ENCODE measurements around the gene TEDDM1. TPM values are rescaled to one million over a fixed set of nuclear protein-coding genes. Genes with fewer than 3 reads are reported as not detected.

TEDDM1 gene
- total RNA-seq, 2 experiments from 2014 or later = not detected

DNA sequence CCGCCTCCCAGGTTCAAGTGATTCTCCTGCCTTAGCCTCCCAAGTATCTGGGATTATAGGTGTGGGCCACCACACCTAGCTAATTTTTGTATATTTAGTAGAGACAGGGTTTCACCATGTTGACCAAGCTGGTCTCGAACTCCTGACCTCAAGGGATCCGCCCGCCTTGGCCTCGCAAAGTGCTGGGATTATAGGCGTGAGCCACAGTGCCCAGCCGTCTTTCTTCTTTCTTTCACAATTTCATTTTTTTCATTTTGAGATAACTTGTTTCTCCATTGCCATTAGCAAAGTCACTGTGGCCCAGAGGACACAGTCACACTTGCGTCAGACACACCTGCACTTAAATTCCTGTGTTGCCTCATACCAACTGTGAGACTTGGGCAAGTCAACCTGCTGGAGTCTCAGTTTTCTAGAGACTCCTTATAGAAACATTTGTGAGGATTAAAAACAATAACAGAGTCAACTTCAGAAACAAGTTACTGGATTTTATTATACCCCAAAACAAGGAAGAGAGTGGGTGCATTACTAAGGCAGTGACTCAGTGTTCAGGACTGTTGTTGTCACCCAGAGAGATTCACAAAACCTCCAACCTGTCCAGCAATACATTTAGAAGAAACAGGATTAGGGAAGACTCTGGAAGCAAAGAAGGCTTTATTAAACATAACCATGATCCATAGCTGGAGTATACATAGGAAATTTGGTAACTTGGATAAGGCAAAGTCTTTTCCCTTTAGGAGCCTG lies 2.6 kb downstream of the TEDDM1 start:
- no peaks in the 10 kb centered on the region for H3K9me3 Mint-ChIP-seq
- no peak overlapping the region for H3K27ac Mint-ChIP-seq
- no peak overlapping the region for H3K4me3 Mint-ChIP-seq
- peaks cover 2% of the 10 kb centered on the region for H3K36me3 Mint-ChIP-seq (ENCODE audit: low read depth)
- peaks cover 17% of the 10 kb centered on the region for H3K27me3 Mint-ChIP-seq
- ChIA-PET CTCF (interaction anchor here (0.7 to 14.1 kb wide), 5 partner anchors 133 to 343 kb away, joined by 3 to 261 read pairs (median 11); no protein-coding TSS in a partner anchor), POLR2A (no interaction called here)
- DNase-seq = no peak
- H3K4me1 Mint-ChIP-seq = peaks cover 8% of the 10 kb centered on the region

DNA sequence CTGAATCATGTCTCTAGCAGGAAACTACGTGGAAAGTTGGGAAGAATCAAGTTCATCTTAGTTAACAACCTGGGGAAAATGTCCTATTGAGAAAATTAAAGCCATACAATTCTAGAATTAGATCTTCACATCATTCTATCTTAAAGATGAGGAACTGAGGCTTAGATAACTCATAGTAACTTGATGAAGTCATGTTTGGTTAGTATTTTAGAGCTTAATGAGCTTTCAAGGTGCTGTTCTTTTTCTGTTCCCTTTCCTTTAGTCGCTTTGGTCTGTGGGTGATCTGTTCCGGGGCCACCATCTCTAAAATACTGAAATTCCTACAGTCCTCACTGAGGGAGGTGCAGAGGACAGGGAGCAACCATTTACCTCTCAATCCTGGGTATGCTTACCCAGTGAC lies 4.6 kb downstream of the TEDDM1 start:
- POLR2A ChIA-PET = interaction anchor here (1.1 to 2.4 kb wide), 4 partner anchors 35 to 311 kb away, joined by 3 to 12 read pairs (median 6); no protein-coding TSS in a partner anchor
- Mint-ChIP-seq H3K27ac (no peak overlapping the region), H3K27me3 (peaks cover 22% of the 10 kb centered on the region), H3K9me3 (no peaks in the 10 kb centered on the region), H3K4me1 (peaks cover 17% of the 10 kb centered on the region), H3K36me3 (ENCODE audit: low read depth) (peaks cover 8% of the 10 kb centered on the region), H3K4me3 (no peak overlapping the region)
- CTCF ChIA-PET = interaction anchor here (0.6 to 14.1 kb wide), 12 partner anchors 10 to 341 kb away, joined by 3 to 261 read pairs (median 5); no protein-coding TSS in a partner anchor
- DNase-seq = no peak

DNA sequence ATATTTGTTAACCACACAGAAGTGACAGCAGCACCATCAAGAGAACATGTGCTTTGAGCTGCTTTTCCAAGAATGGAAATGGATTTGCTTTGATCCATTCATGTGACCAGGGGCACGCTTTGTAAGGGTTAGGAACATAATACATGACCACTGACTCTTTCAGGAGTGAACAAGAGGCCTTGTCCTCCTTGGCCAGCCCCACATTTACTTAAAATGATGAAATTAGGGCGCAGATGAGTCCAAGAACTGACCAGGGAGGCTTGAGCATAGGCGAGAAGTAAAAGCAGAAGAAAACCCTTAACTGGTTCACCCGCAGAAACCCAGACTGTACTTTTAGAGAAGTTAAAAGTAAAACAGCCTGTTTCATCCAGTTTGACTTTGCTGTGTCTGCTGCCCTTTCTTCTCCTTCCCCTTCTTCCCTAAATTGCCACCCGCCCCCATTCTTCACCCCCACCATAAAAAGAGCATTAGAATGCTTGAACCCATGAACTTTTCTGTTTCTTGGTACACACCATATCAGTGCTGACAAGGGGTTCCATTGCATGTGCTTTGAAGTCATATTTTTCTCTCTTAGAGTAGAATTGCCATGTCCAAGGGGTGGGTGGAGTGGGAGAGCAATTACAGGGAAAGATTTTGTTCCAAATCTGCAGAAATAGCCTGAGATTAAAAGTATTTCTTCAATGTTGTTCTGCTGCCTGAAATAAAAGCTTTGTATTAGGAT lies 6.3 kb downstream of the TEDDM1 start:
- H3K4me1 Mint-ChIP-seq = peaks cover 29% of the 10 kb centered on the region
- no peak for DNase-seq
- peaks cover 30% of the 10 kb centered on the region for H3K27me3 Mint-ChIP-seq
- H3K27ac Mint-ChIP-seq = no peak overlapping the region
- H3K4me3 Mint-ChIP-seq = no peak overlapping the region
- ChIA-PET CTCF (interaction anchor here (0.7 to 14.1 kb wide), 6 partner anchors 20 to 329 kb away, joined by 3 to 261 read pairs (median 4); no protein-coding TSS in a partner anchor), POLR2A (no interaction called here)
- H3K9me3 Mint-ChIP-seq = no peaks in the 10 kb centered on the region
- H3K36me3 Mint-ChIP-seq (ENCODE audit: low read depth) = peaks cover 24% of the 10 kb centered on the region

DNA sequence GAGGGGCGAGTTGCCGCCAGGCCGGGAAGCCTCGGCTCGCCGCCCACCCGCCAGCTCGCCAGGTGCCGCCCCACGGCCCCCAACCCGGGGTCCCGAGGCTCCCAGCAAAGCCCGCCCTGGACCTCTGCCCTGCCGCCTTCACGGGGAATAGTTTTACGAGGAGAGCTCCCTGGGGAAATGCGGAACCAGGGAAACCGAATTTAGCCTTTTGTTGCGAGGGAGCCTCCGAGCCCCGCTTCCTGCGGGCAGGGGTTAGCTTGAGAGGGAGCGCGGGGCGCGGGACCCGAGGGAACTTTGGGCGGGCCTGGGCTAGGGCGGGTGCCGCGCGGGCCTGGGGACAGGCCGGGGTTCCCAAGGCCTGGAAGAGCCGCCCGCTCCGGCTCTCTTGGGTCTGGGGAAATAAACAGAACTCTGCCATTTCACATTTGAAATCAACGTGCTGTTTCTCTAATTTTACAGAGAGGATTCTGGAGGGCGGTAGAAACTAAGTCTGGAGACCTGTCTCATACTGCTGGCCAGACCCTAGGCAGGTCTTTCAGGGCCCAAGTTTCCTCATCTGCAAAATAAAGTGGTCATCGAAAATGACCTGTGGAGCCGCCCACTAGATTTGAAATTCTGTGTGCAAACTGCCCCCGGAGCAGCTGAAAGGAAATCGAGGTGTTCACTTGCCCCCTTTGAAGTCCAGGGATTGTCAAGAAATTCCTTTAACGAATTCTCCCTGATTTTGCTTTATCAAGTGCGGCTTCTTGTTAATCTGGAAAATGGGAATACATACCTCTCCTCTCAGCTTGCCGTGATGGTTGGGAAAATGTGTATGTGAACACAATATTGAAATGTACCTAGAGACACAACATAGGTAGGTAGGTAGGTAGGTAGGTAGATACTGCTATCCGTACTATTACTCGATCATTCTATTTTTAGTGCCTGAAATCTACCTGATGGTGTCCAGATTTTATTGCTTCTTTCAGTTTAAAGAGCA lies 8.1 kb downstream of the TEDDM1 start:
- H3K4me1 Mint-ChIP-seq = peaks cover 41% of the 10 kb centered on the region
- peak overlapping the region; percentile 41 for H3K27ac Mint-ChIP-seq
- ChIA-PET CTCF (interaction anchor here (0.6 to 14.1 kb wide), 6 partner anchors 22 to 309 kb away, joined by 3 to 261 read pairs (median 10); no protein-coding TSS in a partner anchor), POLR2A (interaction anchor here (0.9 to 1.5 kb wide), 9 partner anchors 38 to 455 kb away, joined by 3 to 11 read pairs (median 4); no protein-coding TSS in a partner anchor)
- DNase-seq = peak; percentile 28
- H3K36me3 Mint-ChIP-seq (ENCODE audit: low read depth) = peaks cover 42% of the 10 kb centered on the region
- H3K4me3 Mint-ChIP-seq = peak overlapping the region; percentile 96
- H3K9me3 Mint-ChIP-seq = no peaks in the 10 kb centered on the region
- H3K27me3 Mint-ChIP-seq = peaks cover 34% of the 10 kb centered on the region

DNA sequence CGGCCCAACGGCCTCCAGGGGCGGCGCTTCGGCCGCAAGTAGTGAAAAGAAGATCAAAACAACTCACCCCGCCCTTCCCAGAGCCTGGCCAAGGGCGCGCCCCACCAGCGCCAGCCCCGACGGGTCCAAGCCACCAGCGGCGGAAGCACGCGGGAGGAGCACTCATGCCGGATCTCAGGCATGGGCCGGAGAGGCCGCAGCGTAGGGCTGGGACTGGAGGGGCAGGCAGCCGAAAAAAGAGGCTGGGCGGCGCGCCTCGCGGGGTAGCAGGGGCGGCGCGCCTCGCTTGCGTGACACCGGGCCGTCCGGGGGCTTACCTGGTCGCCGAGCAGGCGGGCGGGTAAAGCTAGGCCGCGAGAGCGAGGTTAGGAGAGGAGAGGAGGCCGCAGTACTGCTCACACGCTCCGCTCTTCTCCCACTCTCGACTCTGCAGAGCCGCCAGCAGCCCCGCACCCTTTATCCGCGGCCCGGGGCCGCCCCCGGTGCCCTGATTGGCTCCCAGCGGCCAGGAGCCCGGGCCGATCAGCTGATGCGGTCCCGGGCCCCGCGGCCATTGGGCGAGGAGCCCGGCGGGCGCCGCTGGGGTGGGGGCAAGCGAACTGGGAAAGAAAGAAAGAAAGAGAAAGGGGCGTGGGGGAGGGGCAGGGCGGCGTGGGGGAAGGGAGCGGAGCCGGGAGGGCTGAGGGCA lies 9.0 kb downstream of the TEDDM1 start, which contains the start of gene GLUL:
GLUL (minus strand) TSS at position 429 of the 688 bp plus-strand sequence. CDS start 3,053 bp downstream, outside the sequence.
- peaks cover 30% of the 10 kb centered on the region for H3K27me3 Mint-ChIP-seq
- DNase-seq = peak; percentile 81
- CTCF ChIA-PET = interaction anchor here (0.8 to 14.1 kb wide), 4 partner anchors 246 to 308 kb away, joined by 3 to 261 read pairs (median 10); no protein-coding TSS in a partner anchor
- H3K36me3 Mint-ChIP-seq (ENCODE audit: low read depth) = peaks cover 51% of the 10 kb centered on the region
- peak within 1 kb of the TSS; percentile 83 for H3K27ac Mint-ChIP-seq
- peaks cover 36% of the 10 kb centered on the region for H3K4me1 Mint-ChIP-seq
- peak within 1 kb of the TSS; percentile 96 for H3K4me3 Mint-ChIP-seq
- no peaks in the 10 kb centered on the region for H3K9me3 Mint-ChIP-seq
- POLR2A ChIA-PET = interaction anchor here (0.9 to 1.5 kb wide), 9 partner anchors 39 to 456 kb away, joined by 3 to 11 read pairs (median 4); no protein-coding TSS in a partner anchor

DNA sequence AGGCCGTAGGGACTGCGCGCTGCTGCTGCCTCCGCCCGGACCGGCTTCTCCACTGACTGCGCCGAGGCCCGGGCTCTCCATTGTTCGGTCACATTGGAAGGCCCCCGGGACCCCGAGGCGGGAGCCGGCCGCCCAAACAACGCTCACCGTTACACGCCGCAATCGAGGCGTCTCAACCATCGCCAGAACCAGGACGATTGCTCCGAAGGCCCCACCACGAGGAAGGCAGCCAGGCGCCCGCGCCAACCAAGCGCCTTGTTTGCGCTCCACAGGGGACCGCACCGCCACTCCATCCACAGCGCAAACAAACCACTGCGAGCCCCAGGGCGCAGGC lies 9.5 kb downstream of the TEDDM1 start:
- Mint-ChIP-seq H3K36me3 (ENCODE audit: low read depth) (peaks cover 56% of the 10 kb centered on the region), H3K9me3 (no peaks in the 10 kb centered on the region), H3K4me3 (peak overlapping the region; percentile 96), H3K27ac (peak overlapping the region; percentile 83), H3K4me1 (peaks cover 36% of the 10 kb centered on the region), H3K27me3 (peaks cover 30% of the 10 kb centered on the region)
- ChIA-PET CTCF (interaction anchor here (2.9 to 14.1 kb wide), 2 partner anchors 248 to 307 kb away, joined by 15 to 261 read pairs; no protein-coding TSS in a partner anchor), POLR2A (interaction anchor here (1.2 to 1.5 kb wide), 4 partner anchors 40 to 306 kb away, joined by 3 to 7 read pairs (median 3); no protein-coding TSS in a partner anchor)
- no peak for DNase-seq

DNA sequence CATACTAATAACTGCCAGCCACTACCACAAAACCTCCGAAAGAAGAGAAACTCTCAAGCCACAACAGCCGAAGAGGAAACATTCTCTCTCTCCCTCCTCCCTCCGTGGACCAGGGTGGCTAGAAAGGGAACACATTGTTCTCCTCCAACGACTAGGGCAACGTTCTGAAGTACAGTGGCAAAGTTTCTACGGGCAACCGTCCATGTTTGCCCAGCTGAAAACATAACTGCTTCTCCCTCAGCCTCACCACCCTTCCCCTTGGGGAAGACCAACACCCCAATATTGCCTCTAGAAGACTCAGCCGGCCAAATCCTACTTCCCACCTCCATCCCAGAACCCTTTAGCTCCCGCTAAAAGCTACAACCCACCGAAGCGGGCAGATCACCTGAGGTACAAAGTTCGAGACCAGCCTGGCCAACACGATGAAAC lies 10.8 kb downstream of the TEDDM1 start:
- ChIA-PET POLR2A (interaction anchor here (0.8 to 2.0 kb wide), 4 partner anchors 130 to 246 kb away, joined by 3 to 7 read pairs (median 3); no protein-coding TSS in a partner anchor), CTCF (interaction anchor here (0.9 to 14.1 kb wide), 6 partner anchors 9 to 360 kb away, joined by 3 to 261 read pairs (median 4); no protein-coding TSS in a partner anchor)
- H3K36me3 Mint-ChIP-seq (ENCODE audit: low read depth) = peaks cover 69% of the 10 kb centered on the region
- H3K27me3 Mint-ChIP-seq = peaks cover 27% of the 10 kb centered on the region
- H3K27ac Mint-ChIP-seq = peak overlapping the region; percentile 72
- peaks cover 35% of the 10 kb centered on the region for H3K4me1 Mint-ChIP-seq
- H3K9me3 Mint-ChIP-seq = no peaks in the 10 kb centered on the region
- DNase-seq = peak; percentile 19
- H3K4me3 Mint-ChIP-seq = peak overlapping the region; percentile 96

DNA sequence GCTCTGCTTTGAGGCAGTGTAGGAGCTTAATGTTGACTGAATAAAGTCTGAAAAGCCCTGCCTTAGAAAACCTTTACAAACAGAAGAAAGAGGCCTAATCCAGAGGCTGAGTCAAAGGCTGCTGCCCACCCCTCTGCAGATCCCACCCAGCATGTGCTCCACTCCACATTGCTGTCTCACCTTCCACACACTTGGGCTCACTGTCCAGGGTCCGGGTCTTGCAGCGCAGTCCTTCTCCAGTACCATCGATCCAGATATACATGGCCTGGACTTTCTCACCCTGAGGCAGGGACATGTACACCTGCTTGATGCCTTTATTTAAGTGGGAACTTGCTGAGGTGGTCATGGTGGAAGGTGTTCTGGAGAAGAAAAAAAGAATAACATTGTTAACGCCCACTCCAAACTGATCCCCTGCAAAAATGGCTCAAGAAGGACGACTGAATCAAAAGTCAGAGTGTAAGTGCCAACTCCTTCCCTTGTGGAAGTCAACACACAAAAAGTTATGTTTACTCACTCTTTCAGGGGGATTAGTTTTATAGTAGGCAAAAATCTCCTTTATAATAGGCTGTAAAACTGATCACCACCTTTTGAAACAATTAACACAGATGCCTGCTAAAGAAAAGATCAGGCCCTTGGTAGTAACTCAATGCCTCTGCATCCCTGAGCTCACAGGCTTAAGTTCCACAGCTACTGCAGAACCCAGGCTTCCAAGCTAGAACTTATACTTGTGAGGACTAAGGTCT lies 11.9 kb downstream of the TEDDM1 start:
- Mint-ChIP-seq H3K9me3 (no peaks in the 10 kb centered on the region), H3K4me1 (peaks cover 35% of the 10 kb centered on the region), H3K36me3 (ENCODE audit: low read depth) (peaks cover 78% of the 10 kb centered on the region), H3K4me3 (peak overlapping the region; percentile 96), H3K27me3 (peaks cover 23% of the 10 kb centered on the region), H3K27ac (no peak overlapping the region)
- ChIA-PET CTCF (interaction anchor here (0.9 to 14.1 kb wide), 4 partner anchors 8 to 359 kb away, joined by 3 to 261 read pairs (median 9); no protein-coding TSS in a partner anchor), POLR2A (interaction anchor here (0.5 to 2.0 kb wide), 3 partner anchors 129 to 1575 kb away, joined by 3 to 7 read pairs (median 3); no protein-coding TSS in a partner anchor)
- no peak for DNase-seq

DNA sequence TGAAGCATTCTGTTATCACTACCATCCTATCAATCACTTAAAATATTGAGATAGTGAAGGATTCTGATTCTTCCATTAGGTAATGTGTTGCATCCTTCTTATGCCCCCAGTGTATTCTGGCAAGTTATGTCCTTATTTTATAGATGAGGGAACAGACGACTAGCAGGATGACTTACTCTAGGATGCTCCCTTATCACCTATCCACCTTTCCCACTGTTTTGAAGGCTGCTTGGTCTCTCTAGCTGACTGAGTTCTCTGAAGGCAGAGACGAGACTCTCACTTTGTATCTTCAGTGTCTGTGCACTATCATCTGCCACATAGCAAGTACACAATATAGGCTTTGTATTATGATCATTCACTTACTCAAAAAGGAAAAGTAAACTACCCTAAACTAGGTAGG lies 12.9 kb downstream of the TEDDM1 start:
- Mint-ChIP-seq H3K4me1 (peaks cover 30% of the 10 kb centered on the region), H3K4me3 (no peak overlapping the region), H3K27me3 (peaks cover 15% of the 10 kb centered on the region), H3K36me3 (ENCODE audit: low read depth) (peaks cover 82% of the 10 kb centered on the region), H3K9me3 (no peaks in the 10 kb centered on the region), H3K27ac (no peak overlapping the region)
- POLR2A ChIA-PET = no interaction called here
- CTCF ChIA-PET = interaction anchor here (1.2 to 14.1 kb wide), 3 partner anchors 245 to 304 kb away, joined by 3 to 261 read pairs (median 7); no protein-coding TSS in a partner anchor
- no peak for DNase-seq

DNA sequence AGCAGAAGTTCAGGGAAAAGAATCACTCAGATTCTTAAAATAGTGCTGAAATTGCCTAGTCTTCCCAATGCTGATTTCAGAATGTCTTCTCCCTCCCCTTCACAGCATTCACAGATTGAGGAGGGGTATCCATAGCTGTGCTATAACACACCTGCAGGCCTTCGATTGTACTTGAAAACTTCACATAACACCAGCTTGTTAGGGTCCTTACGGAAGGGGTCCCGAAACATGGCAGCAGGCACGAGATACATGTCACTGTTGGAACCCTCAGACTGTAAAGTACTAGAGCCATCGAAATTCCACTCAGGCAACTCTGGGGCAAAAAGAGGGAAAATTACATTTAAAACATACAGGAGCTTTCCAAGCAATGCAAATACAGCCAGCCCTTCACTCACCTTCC lies 13.5 kb downstream of the TEDDM1 start:
- peaks cover 14% of the 10 kb centered on the region for H3K27me3 Mint-ChIP-seq
- no peak overlapping the region for H3K27ac Mint-ChIP-seq
- ChIA-PET CTCF (interaction anchor here (1.2 to 14.1 kb wide), 3 partner anchors 244 to 303 kb away, joined by 3 to 261 read pairs (median 7); no protein-coding TSS in a partner anchor), POLR2A (no interaction called here)
- peaks cover 27% of the 10 kb centered on the region for H3K4me1 Mint-ChIP-seq
- H3K4me3 Mint-ChIP-seq = no peak overlapping the region
- no peaks in the 10 kb centered on the region for H3K9me3 Mint-ChIP-seq
- peaks cover 88% of the 10 kb centered on the region for H3K36me3 Mint-ChIP-seq (ENCODE audit: low read depth)
- no peak for DNase-seq
